ENCODE measurements around the gene DPEP3.
"Not testable (repeated sequence)": the region's sequence is repeated elsewhere in the genome, so short reads cannot be mapped to it uniquely, and the experiment has no call there.

The DPEP3 gene

DNA sequence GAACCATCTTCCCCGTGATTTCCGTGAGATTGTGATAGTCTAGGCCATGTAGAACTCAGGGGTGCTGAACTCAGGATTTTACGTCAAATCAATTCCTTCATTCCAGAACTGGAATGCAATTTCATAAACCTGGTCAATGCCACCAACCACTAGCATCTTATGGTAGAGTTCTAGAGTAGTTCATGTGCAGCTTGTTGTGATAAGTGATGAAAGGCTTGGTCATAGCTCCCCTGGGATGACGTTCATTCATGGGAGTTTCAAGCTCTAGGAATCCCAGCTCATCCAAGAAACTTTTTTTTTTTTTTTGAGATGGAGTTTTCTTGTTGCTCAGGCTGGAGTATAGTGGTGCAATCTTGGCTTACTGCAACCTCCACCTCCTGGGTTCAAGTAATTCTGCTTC is 22.7 kb upstream of the DPEP3 start:
- TF ChIP-seq POLR2A (IDR thresholded peaks at IDR 0.05; ENCODE audit: low read depth, low read length): no peak
- DNase-seq (ENCODE audit: insufficient read length, low spot score) (no peak), FAIRE-seq (no peak)

DNA sequence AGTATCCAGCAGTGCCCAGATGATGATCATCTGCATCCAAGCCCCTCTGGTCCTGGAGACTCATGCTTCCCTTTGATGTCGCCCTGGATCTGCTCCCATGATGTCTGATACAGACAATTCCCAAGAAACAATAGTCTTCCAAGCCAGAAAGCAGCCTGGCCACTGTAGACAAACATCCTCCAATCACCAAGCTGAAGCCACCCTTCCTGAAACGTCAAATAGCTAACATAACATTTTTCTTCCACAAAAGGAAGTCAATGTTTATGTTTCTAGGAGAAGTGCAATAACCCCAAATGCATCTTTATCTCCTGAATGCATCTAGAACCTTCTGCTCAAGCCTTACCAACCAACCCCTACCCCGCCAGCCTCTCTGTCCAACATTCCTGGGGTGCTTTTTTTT is 20.2 kb upstream of the DPEP3 start:
- TF ChIP-seq POLR2A (IDR thresholded peaks at IDR 0.05; ENCODE audit: low read depth, low read length): no peak
- DNase-seq (ENCODE audit: insufficient read length, low spot score): no peak
- no peak for FAIRE-seq

DNA sequence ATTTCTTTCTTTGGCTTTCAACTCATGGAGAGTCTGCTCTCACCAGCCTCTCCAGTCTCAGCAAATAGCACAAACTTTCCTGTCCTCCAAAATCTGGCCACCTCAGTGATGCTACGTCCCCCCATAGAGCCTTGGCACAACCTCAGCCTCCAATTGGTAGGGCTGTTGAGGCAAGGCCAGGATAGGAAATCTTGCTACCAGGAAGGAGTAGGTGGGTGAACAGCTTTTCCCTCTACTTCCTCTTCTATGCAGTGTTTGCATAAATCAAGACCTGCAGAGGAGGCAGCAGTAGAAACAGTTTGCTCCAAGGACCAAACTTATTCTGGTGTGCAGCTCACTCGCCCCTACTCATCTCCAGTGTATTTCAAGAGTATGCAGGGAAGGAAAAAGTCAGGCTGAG is 19.7 kb upstream of the DPEP3 start:
- DNase-seq (ENCODE audit: insufficient read length, low spot score) (no peak), FAIRE-seq (no peak)
- TF ChIP-seq POLR2A (IDR thresholded peaks at IDR 0.05; ENCODE audit: low read depth, low read length): no peak

DNA sequence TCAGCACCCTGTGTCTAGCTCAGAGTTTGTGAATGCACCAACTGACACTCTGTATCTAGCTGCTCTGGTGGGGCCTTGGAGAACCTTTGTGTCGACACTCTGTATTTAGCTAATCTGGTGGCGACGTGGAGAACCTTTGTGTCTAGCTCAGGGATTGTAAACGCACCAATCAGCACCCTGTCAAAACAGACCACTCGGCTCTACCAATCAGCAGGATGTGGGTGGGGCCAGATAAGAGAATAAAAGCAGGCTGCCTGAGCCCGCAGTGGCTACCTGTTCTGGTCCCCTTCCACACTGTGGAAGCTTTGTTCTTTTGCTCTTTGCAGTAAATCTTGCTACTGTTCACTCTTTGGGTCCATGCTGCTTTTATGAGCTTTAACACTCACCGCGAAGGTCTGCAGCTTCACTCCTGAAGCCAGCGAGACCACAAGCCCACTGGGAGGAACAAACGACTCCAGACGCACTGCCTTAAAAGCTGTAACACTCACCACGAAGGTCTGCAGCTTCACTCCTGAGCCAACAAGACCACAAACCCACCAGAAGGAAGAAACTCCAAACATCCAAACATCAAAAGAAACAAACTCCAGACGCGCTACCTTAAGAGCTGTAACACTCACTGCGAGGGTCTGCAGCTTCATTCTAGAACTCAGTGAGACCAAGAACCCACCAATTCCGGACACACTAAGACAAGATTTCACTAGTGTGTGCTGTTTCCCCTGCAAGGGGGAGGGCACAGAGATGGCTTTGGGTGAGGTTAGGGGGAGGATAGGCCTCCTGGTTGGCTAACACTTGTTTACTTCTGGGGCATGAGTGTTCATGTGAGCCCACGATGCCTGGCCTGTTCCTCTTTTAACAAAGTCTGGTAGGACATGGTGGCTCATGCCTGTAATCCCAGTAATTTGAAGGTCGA is 18.7 kb upstream of the DPEP3 start, which contains the start of gene DPEP2:
DPEP2 (minus strand) TSS at position 706 of the 910 bp plus-strand sequence. CDS start 6,272 bp downstream, outside the sequence.
- not testable (repeated sequence) for FAIRE-seq; DNase-seq (ENCODE audit: insufficient read length, low spot score)

DNA sequence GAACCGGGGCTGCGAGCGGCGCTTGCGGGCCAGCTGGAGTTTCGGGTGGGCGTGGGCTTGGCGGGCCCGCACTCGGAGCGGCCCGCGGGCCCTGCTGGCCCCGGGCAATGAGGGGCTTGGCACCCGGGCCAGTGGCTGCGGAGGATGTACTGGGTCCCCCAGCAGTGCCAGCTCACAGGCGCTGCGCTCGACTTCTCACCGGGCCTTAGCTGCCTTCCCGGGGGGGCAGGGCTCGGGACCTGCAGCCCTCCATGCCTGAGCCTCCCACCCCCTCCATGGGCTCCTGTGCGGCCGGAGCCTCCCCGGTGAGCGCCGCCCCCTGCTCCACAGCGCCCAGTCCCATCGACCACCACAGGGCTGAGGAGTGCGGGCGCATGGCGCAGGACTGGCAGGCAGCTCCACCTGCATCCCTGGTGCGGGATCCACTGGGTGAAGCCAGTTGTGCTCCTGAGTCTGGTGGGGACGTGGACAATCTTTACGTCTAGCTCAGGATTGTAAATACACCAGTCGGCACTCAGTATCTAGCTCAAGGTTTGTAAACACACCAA is 18.0 kb upstream of the DPEP3 start:
- FAIRE-seq; DNase-seq (ENCODE audit: insufficient read length, low spot score): not testable (repeated sequence)

DNA sequence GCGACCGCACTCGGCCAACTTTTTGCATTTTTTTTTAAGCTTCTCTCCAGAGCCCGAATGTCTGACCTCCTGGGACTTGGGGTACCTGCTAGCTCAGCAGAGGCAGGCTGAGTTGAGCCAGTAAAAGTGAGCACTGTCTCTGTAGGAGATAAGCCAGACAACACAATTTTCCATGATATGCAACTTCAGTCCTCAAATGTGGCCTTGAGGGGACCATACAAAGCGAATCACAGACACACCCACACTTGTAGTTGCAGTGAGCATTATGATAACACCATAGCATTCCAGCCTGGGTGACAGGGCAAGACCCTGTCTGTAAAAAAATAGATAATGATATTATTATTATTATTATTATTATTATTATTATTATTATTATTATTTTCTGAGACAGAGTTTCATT is 16.4 kb upstream of the DPEP3 start:
- DNase-seq (ENCODE audit: insufficient read length, low spot score) (no peak), FAIRE-seq (no peak)
- no peak for TF ChIP-seq POLR2A (IDR thresholded peaks at IDR 0.05; ENCODE audit: low read depth, low read length)

DNA sequence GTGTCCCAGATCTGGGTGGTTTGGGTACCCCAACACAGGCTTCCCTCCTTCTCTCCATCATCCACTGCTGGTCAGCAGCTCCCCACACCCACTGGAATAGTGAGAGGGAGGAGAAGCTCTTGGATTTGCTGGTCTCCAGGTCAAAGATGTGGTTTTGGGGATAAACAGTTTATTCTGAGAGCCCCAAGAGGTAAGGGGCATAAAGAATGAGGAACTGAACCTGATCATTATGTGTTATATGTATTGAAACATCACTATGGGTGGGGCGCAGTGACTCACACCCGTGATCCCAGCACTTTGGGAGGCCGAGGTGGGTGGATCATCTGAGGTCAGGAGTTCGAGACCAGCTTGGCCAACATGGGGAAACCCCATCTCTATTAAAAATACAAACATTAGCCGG is 15.1 kb upstream of the DPEP3 start:
- FAIRE-seq: no peak
- TF ChIP-seq POLR2A (IDR thresholded peaks at IDR 0.05; ENCODE audit: low read depth, low read length): no peak

DNA sequence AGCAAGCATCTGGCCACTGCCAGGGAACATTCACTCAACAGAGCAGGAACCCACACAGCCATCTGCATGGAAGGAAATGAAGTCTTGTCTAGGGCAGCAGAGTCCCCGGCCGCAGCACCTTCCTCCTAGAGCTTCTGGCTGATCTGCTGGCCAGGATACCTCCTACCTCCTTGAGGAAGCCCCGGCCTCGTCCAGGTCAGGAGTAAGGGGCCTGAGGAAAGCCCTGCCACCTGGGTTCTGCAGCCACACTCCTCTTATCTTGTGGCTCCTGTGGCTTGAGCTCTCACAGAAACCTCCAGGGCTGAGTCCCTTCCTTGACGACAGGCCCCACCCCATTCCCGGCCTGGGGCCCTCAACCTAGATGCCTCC is 13.7 kb upstream of the DPEP3 start:
- not testable (repeated sequence) for DNase-seq (ENCODE audit: insufficient read length, low spot score); FAIRE-seq

More for the DNA sequence above, 15.1 kb upstream of the DPEP3 start:
- no peak for DNase-seq (ENCODE audit: insufficient read length, low spot score)

DNA sequence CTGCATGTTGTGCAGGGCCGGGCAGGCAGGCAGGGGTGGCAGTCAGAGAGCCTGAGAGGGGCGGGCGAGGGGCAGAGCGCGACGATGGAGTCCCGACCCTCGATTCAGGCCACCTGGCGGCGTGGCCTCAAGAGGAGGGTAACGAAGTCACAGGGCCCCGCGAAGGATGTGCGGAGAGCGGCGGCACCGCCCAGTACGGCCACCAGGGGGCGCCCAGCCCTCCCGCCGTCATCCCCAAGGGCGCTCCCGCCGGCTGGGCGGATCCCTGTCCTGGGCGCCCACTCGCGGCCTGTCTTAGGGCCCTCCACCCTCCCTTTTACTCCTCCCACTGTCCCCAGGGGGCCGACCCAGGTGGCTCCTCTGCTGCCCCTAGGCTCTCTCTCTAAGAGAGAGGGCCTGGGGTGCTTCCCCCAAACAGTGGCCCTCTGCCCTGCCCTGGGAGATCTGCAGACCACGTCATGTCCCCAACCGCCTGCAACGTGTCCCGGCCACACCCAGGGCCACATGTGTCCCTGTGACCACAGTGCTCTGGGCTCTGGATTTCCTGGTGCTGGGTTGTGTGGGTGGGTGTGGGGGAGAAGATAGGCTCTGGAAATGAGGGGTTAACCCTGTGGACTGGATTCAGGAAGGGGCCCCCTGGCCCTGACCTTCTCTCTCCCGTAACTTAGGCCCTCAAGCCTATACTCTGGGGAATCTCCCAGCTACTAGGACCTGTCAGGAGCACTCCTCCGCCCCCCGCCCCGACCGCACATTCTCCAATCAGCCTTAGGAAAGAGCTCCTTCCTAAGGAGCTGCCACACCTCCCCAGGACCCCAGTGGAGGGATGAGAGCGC is 13.1 kb upstream of the DPEP3 start:
- TF ChIP-seq POLR2A (IDR thresholded peaks at IDR 0.05; ENCODE audit: low read depth, low read length): no peak
- FAIRE-seq (no peak), DNase-seq (ENCODE audit: insufficient read length, low spot score) (peak; percentile 81)

DNA sequence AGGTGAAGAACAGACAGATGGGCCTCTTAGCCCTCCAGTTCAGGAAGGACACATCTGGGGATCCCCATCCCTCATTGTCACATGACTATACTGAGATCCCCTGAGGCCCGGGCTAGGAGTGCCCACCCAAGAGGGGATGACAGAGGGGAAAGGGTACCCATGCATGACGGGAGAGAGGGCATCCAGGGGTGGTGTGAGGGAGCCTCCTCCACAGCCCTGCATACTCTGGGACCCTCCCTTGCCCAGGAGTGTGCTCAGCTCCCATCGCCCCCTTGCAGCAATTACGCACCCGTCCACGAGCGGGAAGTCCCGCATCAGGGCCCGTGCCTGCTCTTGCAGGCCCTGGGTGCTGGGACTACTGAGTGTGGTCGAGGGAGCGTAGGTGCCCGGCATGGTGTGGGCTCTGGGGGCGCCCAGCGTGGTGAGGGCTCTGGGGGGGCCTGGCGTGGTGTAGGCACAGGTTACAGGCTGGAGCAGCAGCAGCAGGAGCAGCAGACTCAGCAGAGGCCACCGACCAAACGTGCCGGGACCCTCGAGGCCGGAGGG is 12.4 kb upstream of the DPEP3 start:
- TF ChIP-seq POLR2A (IDR thresholded peaks at IDR 0.05; ENCODE audit: low read depth, low read length): no peak
- no peak for DNase-seq (ENCODE audit: insufficient read length, low spot score)
- no peak for FAIRE-seq

DNA sequence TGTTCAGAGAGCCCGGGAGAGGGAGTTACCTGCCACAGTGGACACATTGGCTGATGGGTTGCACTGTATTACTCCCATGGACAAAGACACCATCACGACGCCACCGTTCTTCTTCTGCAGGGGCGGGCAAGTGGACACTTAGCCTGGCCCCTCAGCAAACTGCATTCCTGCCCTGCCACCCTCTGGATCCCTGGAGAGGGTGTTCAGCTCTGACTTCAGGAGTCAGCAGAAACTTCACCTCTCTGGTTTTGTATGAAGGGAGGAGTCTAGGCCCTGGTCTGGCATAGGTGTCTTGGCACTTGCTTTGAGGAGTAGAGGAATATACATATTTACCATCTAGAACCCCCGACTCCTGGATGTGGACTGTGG is 9.7 kb upstream of the DPEP3 start:
- no peak for TF ChIP-seq POLR2A (IDR thresholded peaks at IDR 0.05; ENCODE audit: low read depth, low read length)
- FAIRE-seq (no peak), DNase-seq (ENCODE audit: insufficient read length, low spot score) (no peak)

DNA sequence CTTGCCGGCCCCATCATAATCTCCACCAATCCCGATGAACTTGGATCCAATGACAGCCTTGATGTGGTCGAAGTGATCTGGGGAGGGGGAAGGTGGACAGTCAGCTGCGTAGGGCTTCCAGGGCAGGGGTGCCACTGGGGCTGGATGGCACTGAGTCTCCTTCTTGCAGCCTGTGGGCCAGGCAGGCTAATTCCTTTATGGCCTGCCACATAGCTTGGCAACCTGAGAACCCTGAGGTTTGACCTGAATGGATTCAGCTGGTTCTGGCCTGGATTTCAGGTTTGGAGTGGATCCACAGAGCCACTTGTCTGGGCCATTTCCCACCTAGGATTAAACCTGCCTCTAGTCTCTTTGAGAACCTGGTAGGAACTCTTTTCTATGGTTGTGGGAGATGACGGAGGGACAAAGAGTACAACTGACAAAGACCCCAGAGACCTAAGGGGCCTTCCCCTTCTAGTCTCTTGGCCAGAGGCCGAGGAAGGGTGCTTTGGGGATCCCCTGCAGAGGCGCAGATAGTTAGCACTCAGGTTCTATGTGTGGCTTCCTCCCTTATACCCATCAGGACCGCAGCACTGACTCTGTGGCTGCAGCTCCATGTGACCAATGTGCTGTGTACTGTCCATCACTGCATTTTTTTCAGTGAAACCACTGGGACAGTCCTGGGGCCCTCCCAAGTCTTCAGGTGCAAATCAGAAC is 9.2 kb upstream of the DPEP3 start:
- TF ChIP-seq POLR2A (IDR thresholded peaks at IDR 0.05; ENCODE audit: low read depth, low read length): no peak
- DNase-seq (ENCODE audit: insufficient read length, low spot score) (no peak), FAIRE-seq (no peak)

DNA sequence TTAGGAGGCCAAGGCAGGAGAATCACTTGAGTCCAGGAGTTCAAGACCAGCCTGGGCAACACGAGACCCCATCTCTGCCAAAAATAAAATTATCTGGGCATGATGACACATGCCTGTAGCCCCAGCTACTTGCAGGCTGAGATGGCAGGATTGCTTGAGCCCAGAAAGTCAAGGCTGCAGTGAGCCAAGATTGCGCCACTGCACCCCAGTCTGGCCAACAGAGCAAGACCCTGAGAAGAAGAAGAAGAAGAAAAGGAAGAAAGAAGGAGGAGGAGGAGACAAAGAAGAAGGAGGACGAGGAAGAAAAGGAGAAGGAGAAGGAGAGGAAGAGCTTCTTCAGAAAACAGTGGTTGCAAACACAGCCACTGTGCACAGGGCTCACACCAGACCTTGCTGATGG is 8.4 kb upstream of the DPEP3 start:
- DNase-seq (ENCODE audit: insufficient read length, low spot score) (no peak), FAIRE-seq (no peak)
- TF ChIP-seq POLR2A (IDR thresholded peaks at IDR 0.05; ENCODE audit: low read depth, low read length): no peak
